Duodenal mucosa (tissue), 2 donors: Measurements from ENCODE around the gene LYPLA2.
"Not testable (repeated sequence)": the region's sequence is repeated elsewhere in the genome, so short reads cannot be mapped to it uniquely, and the experiment has no call there.

ENCODE experiments used
- H3K27ac ChIP-seq: one replicate; pipeline ENCODE4 v1.7.0; 2013; ENCODE audit warnings: low read depth, low read length
- H3K27me3 ChIP-seq, 2 donors: one replicate each; pipeline ENCODE4 v1.7.0; 2013; ENCODE audit warnings: low read length in 2 of 2, control low read depth in 1 of 2; ENCODE audit not compliant: insufficient read depth in 2 of 2, control insufficient read depth in 1 of 2
- H3K36me3 ChIP-seq, 2 donors: one replicate each; pipeline ENCODE4 v1.7.0; 2013; ENCODE audit warnings: low read length in 2 of 2, control low read depth in 1 of 2; ENCODE audit not compliant: insufficient read depth in 2 of 2, control insufficient read depth in 1 of 2
- H3K4me1 ChIP-seq, 2 donors: one replicate each; pipeline ENCODE4 v1.7.0; 2013; ENCODE audit warnings: low read length in 2 of 2, control low read depth in 1 of 2; ENCODE audit not compliant: insufficient read depth in 2 of 2, control insufficient read depth in 1 of 2
- H3K4me3 ChIP-seq, 2 donors: one replicate each; pipeline ENCODE4 v1.7.0; 2013; ENCODE audit warnings: low read length in 2 of 2, low read depth in 1 of 2
- H3K9ac ChIP-seq, 2 donors: one replicate each; pipeline ENCODE4 v1.7.0; 2013; ENCODE audit warnings: low read length in 2 of 2, low read depth in 1 of 2
- H3K9me3 ChIP-seq, 2 donors: one replicate each; pipeline ENCODE4 v1.7.0; 2013; ENCODE audit warnings: low read length in 2 of 2, control low read depth in 1 of 2; ENCODE audit not compliant: control insufficient read depth in 1 of 2

The LYPLA2 gene

DNA sequence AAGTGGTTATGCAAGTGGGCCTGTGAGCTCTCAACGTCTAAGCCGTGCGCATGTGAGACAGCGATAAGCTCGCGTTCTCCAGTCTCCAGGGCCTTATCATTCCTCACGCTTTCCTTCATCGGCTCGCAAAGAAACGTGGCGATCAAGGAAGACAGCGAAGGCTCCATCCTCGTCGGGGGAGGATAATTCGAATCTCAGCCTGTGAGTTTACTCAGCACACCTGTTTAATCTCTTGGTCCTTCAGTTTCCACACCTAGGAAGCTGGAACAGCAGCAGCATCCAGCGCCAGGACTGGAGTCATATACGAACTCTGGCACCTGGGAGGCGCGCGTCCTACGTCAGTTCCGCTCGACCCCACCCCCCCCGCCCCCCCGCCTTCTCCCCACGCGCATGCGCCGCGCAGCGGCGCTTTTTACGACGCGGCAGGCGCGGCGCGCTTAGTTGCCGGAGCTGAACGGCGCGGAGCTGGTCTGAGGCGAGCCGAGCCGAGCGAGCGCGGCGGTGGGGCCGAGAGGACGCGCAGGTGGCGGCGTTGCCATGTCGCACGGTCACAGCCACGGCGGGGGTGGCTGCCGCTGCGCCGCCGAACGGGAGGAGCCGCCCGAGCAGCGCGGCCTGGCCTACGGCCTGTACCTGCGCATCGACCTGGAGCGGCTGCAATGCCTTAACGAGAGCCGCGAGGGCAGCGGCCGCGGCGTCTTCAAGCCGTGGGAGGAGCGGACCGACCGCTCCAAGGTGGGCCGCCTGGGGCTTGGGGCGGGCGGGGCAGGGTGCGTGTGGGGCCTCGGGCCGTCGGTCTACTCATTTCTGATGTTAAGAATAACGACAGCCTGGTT lies 12.7 kb upstream of the LYPLA2 start, which contains the start of gene PITHD1:
Gene PITHD1 (plus strand): TSS at position 440 of the 836 bp plus-strand sequence. CDS start 98 bp downstream, at position 538.
- H3K9ac ChIP-seq, result peak within 1 kb of the TSS; percentile 86 to 93
- peaks cover 15 to 23% of the 10 kb centered on the region in 2 donors for H3K4me1 ChIP-seq

DNA sequence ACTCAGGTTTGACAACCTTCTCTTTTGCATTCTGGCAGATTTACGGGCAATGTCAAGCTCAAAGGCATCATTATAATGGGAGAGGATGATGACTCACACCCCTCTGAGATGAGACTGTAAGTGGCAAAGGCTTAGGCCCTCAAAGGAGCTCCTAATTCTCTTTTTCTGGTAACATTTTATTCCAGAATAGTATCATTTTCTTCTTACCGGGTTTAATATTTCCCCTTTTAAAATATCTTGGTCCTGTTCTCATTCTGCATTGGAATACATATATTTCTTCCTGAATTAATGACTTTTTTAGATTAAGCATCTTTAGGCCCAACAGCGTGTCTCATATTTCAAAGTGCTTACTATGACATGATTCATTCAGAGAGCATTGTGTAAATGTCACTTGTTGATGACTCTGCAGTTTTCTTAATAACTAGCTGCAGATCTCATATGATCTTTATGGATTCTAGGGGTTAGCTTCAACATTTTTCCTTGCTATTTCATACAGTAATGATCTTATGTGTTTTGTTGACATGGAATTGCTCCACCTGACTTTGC lies 11.0 kb upstream of the LYPLA2 start:
- Histone ChIP-seq H3K36me3 (peaks cover 0 to 21% of the 10 kb centered on the region in 2 donors), H3K4me3 (peak overlapping the region; percentile 94 to 99), H3K27me3 (no peaks in the 10 kb centered on the region), H3K9me3 (no peaks in the 10 kb centered on the region), H3K27ac (no peak overlapping the region), H3K4me1 (peaks cover 15 to 23% of the 10 kb centered on the region in 2 donors), H3K9ac (no peak overlapping the region)

More for the DNA sequence above, 12.7 kb upstream of the LYPLA2 start, which contains the start of gene PITHD1:
- Histone ChIP-seq H3K27ac (peak within 1 kb of the TSS; percentile 89), H3K36me3 (peaks cover 0 to 9% of the 10 kb centered on the region in 2 donors), H3K27me3 (no peaks in the 10 kb centered on the region), H3K4me3 (peak within 1 kb of the TSS; percentile 94 to 99), H3K9me3 (no peaks in the 10 kb centered on the region)

DNA sequence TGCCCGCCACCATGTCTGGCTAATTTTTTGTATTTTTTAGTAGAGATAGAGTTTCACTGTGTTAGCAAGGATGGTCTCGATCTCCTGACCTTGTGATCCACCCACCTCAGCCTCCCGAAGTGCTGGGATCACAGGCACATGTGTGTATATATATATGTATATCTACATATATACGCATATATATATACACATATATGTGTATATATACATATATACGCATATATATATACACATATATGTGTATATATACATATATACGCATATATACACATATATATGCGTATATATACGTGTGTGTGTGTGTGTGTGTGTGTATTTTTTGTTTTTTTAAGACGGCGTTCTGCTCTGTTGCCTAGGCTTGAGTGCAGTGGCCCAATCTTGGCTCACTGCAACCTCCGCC lies 7.8 kb upstream of the LYPLA2 start:
- not testable (repeated sequence) for H3K4me3 ChIP-seq, H3K9ac ChIP-seq, H3K27ac ChIP-seq, H3K27me3 ChIP-seq, H3K9me3 ChIP-seq
- Histone ChIP-seq H3K36me3 (peaks cover 8 to 50% of the 10 kb centered on the region in 2 donors), H3K4me1 (peaks cover 14 to 15% of the 10 kb centered on the region in 2 donors)

DNA sequence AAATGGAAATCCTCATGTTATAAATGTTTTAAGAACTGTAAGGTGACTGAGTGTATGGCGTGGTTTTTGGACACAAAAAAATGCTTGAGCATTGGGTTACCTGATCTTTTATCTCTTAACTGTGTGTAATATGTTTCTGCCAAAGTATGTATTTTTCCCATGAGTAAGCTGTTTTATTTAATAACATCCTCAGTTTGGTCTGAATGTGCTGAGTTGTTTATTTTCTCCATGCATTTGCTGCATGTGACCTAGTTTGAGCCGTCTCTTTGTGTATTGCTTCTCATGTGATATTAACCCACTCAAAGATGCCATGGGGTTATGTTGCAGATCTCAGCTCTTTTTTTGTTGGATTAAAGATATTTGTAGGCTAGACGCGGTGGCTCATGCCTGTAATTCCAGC lies 6.1 kb upstream of the LYPLA2 start:
- Histone ChIP-seq H3K27me3 (no peaks in the 10 kb centered on the region), H3K9me3 (no peaks in the 10 kb centered on the region), H3K9ac (no peak overlapping the region), H3K4me3 (no peak overlapping the region), H3K4me1 (peaks cover 2 to 4% of the 10 kb centered on the region in 2 donors), H3K27ac (no peak overlapping the region), H3K36me3 (peaks cover 8 to 50% of the 10 kb centered on the region in 2 donors)

DNA sequence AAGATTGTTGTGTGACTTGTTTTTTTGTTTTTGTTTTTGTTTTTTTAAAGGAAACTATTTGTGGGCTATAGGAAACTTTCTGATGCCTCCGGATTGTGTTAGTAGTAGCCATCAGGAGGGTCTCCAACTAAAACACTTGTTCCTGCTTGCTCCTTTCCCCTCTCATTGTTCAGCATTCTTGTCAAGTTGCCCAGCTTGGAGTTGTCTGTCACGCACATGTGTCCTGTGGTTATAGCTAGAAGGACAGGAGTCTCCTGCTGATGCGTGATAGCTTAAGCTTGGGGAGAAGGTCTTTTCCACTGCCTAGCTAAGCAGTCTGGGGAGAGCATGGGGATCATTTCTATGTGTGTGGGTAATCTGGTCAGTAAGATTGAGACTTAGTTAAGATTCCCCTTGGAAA lies 3.2 kb upstream of the LYPLA2 start:
- H3K27me3 ChIP-seq, result no peaks in the 10 kb centered on the region
- H3K4me1 ChIP-seq, result peaks cover 12 to 20% of the 10 kb centered on the region in 2 donors
- no peak overlapping the region for H3K9ac ChIP-seq
- peaks cover 8 to 41% of the 10 kb centered on the region in 2 donors for H3K36me3 ChIP-seq
- H3K4me3 ChIP-seq, result no peak overlapping the region
- H3K9me3 ChIP-seq, result no peaks in the 10 kb centered on the region
- no peak overlapping the region for H3K27ac ChIP-seq

DNA sequence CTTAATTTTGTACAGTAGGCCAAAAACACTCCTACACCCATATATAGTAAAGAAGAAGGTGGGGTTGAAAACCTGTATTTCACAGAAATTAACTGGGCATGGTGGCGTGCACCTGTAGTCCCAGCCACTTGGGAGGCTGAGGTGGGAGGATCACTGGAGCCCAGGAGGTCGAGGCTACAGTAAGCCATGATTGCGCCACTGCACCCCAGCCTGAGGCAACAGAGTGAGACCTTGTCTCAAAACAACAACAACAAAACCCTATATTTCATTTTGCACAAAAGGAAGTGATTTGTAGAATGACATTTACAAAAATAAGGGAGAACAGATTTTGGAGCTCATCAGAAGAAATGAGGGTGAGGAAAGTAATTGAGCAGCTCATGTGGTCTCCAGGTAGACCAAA lies 2.2 kb upstream of the LYPLA2 start:
- Histone ChIP-seq H3K36me3 (peaks cover 8 to 37% of the 10 kb centered on the region in 2 donors), H3K4me1 (peaks cover 16 to 29% of the 10 kb centered on the region in 2 donors), H3K9ac (no peak overlapping the region)

DNA sequence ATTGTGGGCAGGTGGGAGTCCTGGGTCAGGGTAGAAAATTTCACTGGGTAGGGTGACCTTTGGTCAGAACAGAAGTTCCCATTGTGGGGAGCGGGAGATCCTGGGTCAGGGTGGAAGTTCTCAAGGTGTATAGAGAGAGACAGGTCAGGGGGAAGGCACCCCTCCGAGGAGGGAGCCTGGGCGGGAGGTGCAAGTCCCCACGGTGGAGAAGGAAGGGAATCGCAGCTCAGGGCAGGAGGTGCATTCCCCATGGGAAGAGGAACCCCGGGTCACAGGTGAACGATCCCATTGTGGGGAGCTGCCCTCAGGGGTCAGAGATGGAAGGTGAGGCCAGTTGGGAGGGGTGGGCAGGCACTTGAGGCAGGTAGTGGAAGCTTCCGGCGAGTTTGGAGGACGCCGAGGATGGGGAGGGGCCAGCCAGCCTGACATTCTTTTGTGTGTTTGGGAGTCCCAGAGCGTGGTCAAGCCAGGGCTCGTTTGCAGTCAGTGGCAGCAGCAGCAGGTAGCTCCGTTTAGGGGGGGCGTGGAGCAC lies 637 bp downstream of the LYPLA2 start:
- Histone ChIP-seq H3K4me1 (peaks cover 18 to 31% of the 10 kb centered on the region in 2 donors), H3K27ac (no peak overlapping the region), H3K36me3 (peaks cover 6 to 29% of the 10 kb centered on the region in 2 donors), H3K4me3 (peak overlapping the region; percentile 91 to 97), H3K27me3 (no peaks in the 10 kb centered on the region), H3K9me3 (no peaks in the 10 kb centered on the region), H3K9ac (peak overlapping the region; percentile 85 to 94)

More for the DNA sequence above, 2.2 kb upstream of the LYPLA2 start:
- Histone ChIP-seq H3K4me3 (no peak overlapping the region), H3K27ac (no peak overlapping the region), H3K27me3 (no peaks in the 10 kb centered on the region), H3K9me3 (no peaks in the 10 kb centered on the region)

DNA sequence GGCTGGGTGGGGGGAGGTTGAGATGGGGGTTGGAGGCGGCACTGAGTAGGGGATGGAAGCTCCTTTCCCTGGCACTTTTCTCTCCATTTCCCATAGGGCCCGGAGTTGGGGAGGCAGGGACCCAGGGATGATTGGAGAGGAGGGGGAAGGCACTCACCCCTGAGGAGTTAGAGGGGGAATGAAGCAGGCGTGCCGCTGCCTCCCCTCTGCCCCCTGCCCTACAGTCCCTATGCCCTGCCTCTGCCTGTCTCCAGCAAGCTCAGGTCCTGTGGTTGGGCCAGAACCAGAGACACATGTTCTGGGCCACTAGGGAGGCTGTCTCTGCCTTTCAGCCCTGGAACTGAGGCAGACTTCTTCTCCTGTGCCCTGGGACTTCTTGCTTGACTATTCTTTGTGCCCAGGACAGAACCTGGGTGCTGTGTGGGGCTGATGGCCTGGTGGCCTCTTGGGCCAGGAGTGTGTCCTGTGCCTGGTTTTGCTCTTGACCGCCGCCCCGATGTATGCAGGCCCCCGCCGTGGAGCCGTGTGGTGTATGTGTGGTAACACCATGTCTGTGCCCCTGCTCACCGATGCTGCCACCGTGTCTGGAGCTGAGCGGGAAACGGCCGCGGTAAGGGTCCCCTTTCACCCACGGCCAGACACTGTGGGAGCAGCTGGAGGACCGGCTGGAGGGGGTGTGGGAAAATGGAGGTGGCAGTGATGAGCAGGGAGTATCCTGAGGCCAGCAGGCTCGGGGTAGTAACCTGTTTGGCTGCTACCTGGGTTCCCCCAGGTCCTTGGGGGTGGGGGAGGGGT lies 1.4 kb downstream of the LYPLA2 start:
- peaks cover 22 to 37% of the 10 kb centered on the region in 2 donors for H3K4me1 ChIP-seq
- H3K9ac ChIP-seq, result peak overlapping the region; percentile 26 to 43
- H3K9me3 ChIP-seq, result no peaks in the 10 kb centered on the region
- H3K36me3 ChIP-seq, result peaks cover 6 to 29% of the 10 kb centered on the region in 2 donors
- H3K4me3 ChIP-seq, result peak overlapping the region; percentile 91 to 97
- H3K27me3 ChIP-seq, result no peaks in the 10 kb centered on the region
- H3K27ac ChIP-seq, result no peak overlapping the region

DNA sequence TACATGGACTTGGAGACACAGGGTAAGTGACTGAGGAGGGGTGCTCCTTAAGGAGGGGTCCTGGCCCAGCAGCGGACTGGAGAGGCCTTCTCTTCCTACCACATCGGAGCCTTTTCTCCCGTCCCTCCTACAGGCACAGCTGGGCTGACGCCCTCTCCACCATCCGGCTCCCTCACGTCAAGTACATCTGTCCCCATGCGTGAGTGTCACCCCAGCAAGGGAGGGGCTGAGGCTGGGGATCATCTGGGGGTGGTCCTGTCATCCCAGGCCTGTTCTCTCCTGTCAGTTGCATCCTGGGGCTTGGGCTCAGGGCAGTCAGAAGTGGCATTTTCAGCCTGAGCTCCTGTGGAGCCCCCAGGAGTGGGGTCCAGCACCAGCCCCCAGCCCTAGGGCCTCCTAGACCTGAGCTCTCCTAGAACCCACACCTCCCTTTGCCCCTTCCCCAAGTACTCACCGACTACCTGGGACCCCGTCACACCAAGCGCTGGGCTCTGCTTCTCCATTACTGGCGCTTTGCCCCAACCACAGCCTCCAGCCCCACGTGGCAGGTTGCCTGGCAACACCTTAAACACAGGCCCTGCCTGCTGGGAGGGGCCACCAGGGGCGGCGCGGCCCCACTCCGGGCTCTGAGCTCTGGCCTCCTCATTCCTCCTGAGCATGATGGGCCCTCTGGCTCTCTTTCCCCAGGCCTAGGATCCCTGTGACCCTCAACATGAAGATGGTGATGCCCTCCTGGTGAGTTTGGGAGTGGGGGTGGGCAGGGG lies 2.3 kb downstream of the LYPLA2 start:
- no peaks in the 10 kb centered on the region for H3K9me3 ChIP-seq
- no peaks in the 10 kb centered on the region for H3K27me3 ChIP-seq
- H3K27ac ChIP-seq, result no peak overlapping the region
- peaks cover 22 to 37% of the 10 kb centered on the region in 2 donors for H3K4me1 ChIP-seq
- peak overlapping the region in 1 of 2 donors; percentile 10 for H3K9ac ChIP-seq
- H3K36me3 ChIP-seq, result peaks cover 13 to 31% of the 10 kb centered on the region in 2 donors
- peak overlapping the region in 1 of 2 donors; percentile 22 for H3K4me3 ChIP-seq
